Neural progenitor cell (in vitro differentiated cells): ENCODE results near the gene LAMA2.

Experiments used
- CTCF ChIP-seq: fragments of 200-600 bp; sonication (generic); IDR thresholded peaks from 2 replicates; pipeline ENCODE4 v1.5.1; 2017; ENCODE audit warnings: antibody characterized with exemption, mild to moderate bottlenecking
- EZH2 ChIP-seq: fragments of 200-600 bp; sonication (generic); IDR thresholded peaks from 2 replicates; pipeline ENCODE4 v1.6.1; 2017; ENCODE audit warnings: antibody characterized with exemption, mild to moderate bottlenecking, moderate library complexity
- EZH2phosphoT487 ChIP-seq: fragments of 200-600 bp; sonication (generic); IDR thresholded peaks from 2 replicates; pipeline ENCODE4 v1.6.1; 2017; ENCODE audit warnings: antibody characterized with exemption

GRCh38 chr6:129539032-129539431 is 656.1 kb downstream of the LAMA2 start:
- no peak for TF ChIP-seq CTCF
- no peak for TF ChIP-seq EZH2phosphoT487
- TF ChIP-seq EZH2, result no peak
